Lower lobe of right lung (tissue), 2 donors: Measurements from ENCODE around the gene FSHR. TPM values are rescaled to one million over a fixed set of nuclear protein-coding genes. Genes with fewer than 3 reads are reported as not detected.
A peak's percentile ranks its signal among the peaks of the same experiment; 100 is the strongest.

ENCODE experiments used
- ATAC-seq, 2 donors: fragments of 200-7000 bp; cut with Tn5 transposase; one replicate each; pipeline ENCODE4 v1.9.1; 2020 to 2022; ENCODE audit warnings: mild to moderate bottlenecking in 2 of 2, moderate library complexity in 2 of 2
- DNase-seq: peaks from one replicate; pipeline ENCODE4 v3.0.0-alpha.2; 2020
- H3K27ac ChIP-seq: fragments of 200-600 bp; one replicate; pipeline ENCODE4 v1.8.0; 2022
- H3K27me3 ChIP-seq: fragments of 200-600 bp; one replicate; pipeline ENCODE4 v1.8.0; 2022; ENCODE audit warnings: low read depth
- H3K36me3 ChIP-seq: fragments of 200-600 bp; one replicate; pipeline ENCODE4 v1.8.0; 2022; ENCODE audit warnings: mild to moderate bottlenecking
- H3K4me1 ChIP-seq: fragments of 200-600 bp; one replicate; pipeline ENCODE4 v1.8.0; 2022
- H3K4me3 ChIP-seq: fragments of 200-600 bp; one replicate; pipeline ENCODE4 v1.8.0; 2022; ENCODE audit warnings: mild to moderate bottlenecking
- H3K9me3 ChIP-seq: fragments of 200-600 bp; one replicate; pipeline ENCODE4 v1.8.0; 2022
- intact Hi-C: fragments of 100-400 bp; cut with DNase I; formaldehyde crosslinking; loops from one replicate; pipeline ENCODE4 v1.11.0; 2022
- total RNA-seq: library from RNA; stranded (reverse); fragmentation: NEBNext Ultra II Directional; extraction: Animal tissue kit (Norgen Biotek cat#: 25700); gene quantifications from one replicate; pipeline ENCODE4 v1.2.1, GENCODE V29; 2021
- TF ChIP-seq, protein P1 (sequence below): fragments of 200-600 bp; IDR thresholded peaks from one replicate; pipeline ENCODE4 v1.8.0; 2022; ENCODE audit warnings: antibody characterized with exemption, mild to moderate bottlenecking
- donor health status: DM: no; HTN: yes; CAD: no; lungs with severe emphysema.

FSHR gene
- total RNA-seq, 1 donor from 2014 or later: not detected

DNA sequence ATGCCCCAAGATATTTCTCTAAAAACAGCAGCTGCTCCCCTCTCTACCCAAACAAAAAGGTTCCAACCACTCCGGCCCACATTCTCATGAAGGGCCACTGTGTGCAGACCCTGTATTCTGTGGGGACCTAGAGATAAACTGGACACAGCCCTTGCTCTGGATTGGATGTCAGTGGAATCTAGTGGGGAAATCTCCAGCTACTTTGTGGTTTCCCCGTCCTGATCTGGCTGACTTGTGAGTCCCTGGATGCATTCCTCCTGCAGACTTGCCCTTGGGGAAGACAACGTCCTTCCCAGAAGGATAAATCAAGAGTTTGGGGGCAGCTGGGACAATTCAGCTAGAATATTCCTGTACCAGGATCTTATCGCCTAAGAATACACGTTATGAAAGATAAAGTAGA lies 151.1 kb downstream of the FSHR start:
- TF ChIP-seq, protein P1, sequence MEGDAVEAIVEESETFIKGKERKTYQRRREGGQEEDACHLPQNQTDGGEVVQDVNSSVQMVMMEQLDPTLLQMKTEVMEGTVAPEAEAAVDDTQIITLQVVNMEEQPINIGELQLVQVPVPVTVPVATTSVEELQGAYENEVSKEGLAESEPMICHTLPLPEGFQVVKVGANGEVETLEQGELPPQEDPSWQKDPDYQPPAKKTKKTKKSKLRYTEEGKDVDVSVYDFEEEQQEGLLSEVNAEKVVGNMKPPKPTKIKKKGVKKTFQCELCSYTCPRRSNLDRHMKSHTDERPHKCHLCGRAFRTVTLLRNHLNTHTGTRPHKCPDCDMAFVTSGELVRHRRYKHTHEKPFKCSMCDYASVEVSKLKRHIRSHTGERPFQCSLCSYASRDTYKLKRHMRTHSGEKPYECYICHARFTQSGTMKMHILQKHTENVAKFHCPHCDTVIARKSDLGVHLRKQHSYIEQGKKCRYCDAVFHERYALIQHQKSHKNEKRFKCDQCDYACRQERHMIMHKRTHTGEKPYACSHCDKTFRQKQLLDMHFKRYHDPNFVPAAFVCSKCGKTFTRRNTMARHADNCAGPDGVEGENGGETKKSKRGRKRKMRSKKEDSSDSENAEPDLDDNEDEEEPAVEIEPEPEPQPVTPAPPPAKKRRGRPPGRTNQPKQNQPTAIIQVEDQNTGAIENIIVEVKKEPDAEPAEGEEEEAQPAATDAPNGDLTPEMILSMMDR: no peak
- intact Hi-C loops: no loop called here
- no peak overlapping the region for H3K27ac ChIP-seq
- no peak for DNase-seq
- no peaks in the 10 kb centered on the region for H3K9me3 ChIP-seq
- H3K36me3 ChIP-seq: no peaks in the 10 kb centered on the region
- H3K4me3 ChIP-seq: no peak overlapping the region
- H3K4me1 ChIP-seq: peaks cover 5% of the 10 kb centered on the region
- no peak for ATAC-seq
- H3K27me3 ChIP-seq: no peaks in the 10 kb centered on the region

DNA sequence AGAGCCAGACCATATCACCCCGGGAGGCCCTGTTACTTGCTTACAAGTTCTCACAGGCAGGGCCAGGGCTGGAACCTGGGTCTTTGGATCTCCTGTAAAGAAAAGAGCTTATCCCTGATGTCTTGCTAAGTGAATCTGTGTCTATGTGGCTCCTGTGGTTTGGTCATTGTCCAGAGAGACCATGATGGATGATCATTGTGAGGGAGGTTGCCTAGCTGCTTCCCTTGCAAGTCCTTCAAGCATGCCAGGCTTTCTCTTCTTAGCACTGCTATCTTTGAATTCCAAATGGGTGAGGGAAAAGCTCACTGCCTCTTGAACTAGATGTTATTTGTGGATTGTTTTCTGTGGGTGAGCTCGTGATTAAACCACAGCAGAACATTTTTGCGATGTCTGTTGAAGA lies 151.6 kb downstream of the FSHR start:
- H3K27ac ChIP-seq: no peak overlapping the region
- intact Hi-C loops: no loop called here
- no peaks in the 10 kb centered on the region for H3K36me3 ChIP-seq
- no peak for ATAC-seq
- no peaks in the 10 kb centered on the region for H3K9me3 ChIP-seq
- TF ChIP-seq, protein P1: no peak
- DNase-seq: no peak
- H3K4me1 ChIP-seq: peaks cover 5% of the 10 kb centered on the region
- H3K27me3 ChIP-seq: no peaks in the 10 kb centered on the region
- H3K4me3 ChIP-seq: no peak overlapping the region

DNA sequence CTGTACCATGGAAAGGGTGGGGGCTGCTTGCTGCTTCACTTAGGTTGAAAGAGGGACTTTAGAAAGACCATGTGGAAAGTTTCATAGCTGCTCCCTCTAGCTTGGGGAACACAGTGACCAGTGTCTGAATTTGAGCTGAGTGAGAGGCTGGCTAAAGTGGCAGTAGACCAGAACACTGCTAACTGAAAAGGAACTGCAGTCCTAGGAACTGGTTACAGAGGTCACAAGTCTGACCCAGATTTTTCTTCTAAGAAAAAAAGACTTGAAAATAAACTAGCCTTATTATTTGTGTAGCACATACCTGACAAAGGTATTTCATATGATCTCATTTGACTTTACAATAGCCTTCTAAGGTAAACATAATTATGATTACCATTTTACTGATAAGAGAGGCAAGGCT lies 153.6 kb downstream of the FSHR start:
- no peaks in the 10 kb centered on the region for H3K27me3 ChIP-seq

DNA sequence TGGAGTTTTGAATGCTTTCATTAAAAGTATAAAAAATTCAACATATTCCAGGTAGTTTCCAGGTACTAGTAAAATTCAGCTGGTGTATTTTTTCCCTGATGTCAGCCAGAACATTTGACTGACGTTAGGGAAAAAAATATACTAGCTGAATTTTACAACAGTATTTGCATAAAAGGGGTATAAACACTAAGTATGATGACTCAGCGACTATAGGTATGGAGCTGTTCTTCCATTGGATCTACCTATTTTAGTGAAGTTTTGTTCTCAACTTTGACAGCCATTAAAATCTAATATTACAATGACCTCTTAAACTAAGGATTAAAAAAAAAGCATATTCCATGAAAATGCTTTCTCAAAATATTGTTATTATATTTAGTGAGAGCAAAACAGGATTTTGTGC lies 155.9 kb downstream of the FSHR start:
- intact Hi-C loops: no loop called here
- Histone ChIP-seq H3K36me3 (no peaks in the 10 kb centered on the region), H3K9me3 (no peaks in the 10 kb centered on the region), H3K27me3 (no peaks in the 10 kb centered on the region), H3K4me3 (no peak overlapping the region), H3K27ac (no peak overlapping the region), H3K4me1 (peaks cover 5% of the 10 kb centered on the region)
- no peak for DNase-seq
- TF ChIP-seq, protein P1: no peak
- ATAC-seq: no peak

More for the DNA sequence above, 153.6 kb downstream of the FSHR start:
- intact Hi-C loops: no loop called here
- DNase-seq (no peak), ATAC-seq (peak; percentile 68 to 72)
- Histone ChIP-seq H3K36me3 (no peaks in the 10 kb centered on the region), H3K4me1 (peaks cover 5% of the 10 kb centered on the region), H3K9me3 (no peaks in the 10 kb centered on the region), H3K27ac (no peak overlapping the region), H3K4me3 (no peak overlapping the region)
- TF ChIP-seq, protein P1: no peak

DNA sequence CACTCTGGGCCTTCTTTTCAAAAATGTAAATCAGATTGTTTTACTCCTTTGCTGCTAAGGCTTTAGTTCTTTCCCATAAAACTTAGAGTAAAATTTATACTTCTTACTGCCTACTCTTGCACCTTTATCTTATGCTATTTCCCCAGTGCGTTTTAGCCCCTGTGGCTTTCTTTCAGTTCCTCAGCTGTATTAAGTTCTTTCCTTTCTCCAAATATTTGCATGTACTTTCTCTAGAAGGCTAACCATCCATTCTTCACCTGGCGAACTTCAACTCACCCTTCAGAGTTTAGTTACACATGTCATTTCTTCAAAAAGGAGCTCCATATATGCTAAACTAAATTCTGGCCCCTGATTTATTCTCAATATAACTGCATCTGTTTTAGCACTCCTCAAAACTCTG lies 160.7 kb downstream of the FSHR start:
- Histone ChIP-seq H3K4me1 (no peaks in the 10 kb centered on the region), H3K36me3 (no peaks in the 10 kb centered on the region), H3K4me3 (no peak overlapping the region), H3K27ac (no peak overlapping the region), H3K27me3 (no peaks in the 10 kb centered on the region), H3K9me3 (no peaks in the 10 kb centered on the region)
- intact Hi-C loops: no loop called here
- TF ChIP-seq, protein P1: no peak
- no peak for DNase-seq
- ATAC-seq: no peak
